GM21367 (cell line): ENCODE data around the gene HDAC11.
"Not testable (repeated sequence)": the region's sequence is repeated elsewhere in the genome, so short reads cannot be mapped to it uniquely, and the experiment has no call there.

Experiments used
- ATAC-seq: cut with Tn5 transposase; IDR thresholded peaks from one replicate; pipeline ENCODE4 v1.9.1; 2021; ENCODE audit not compliant: unreplicated experiment

The HDAC11 gene

DNA sequence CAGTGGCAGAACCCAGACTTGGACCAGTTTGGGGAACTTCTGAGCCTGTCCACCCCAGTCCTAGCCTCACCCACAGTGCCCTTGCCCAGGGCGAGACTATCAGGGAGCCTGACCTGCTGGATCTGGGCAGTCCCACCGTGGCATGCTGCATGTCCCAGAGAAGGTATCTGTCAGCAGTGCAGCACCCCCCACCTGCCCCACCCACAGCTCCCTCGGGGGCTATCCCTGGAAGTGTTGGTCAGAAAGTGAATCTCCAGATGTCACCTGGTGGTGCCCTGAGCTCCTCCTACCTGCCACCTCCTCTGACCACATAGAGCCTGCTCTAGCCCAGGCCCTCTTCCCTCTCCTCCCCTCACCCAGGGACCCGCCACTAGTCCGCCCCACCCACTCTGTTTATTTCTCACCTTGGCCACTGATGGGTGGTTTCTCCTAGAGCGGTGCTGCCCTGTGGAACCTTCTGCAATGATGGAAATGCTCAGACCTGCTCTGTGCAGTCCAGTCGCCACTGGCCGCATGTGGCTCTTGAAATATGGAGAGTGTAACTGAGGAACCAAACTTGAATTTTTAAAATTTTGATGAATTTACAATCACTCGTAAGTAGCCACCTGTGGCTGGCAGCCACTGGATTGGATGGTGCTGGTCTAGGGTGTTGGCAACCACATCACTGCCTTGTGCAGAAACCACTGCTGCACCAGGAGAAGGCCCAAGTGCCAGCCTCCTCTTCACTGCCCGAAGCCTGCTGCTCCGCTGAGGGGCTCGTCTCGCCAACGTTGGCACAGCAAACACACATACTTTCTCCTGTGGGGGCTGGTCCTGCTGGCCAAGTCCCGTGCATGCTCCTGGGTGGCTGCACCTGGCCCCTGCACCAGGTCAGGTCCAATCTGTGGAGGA lies 13.1 kb downstream of the HDAC11 start:
- ATAC-seq: no peak

- ATAC-seq: no peak
Observed at GRCh38 chr3:13493867-13494441, 13.8 kb downstream of the HDAC11 start.

- ATAC-seq: no peak
Observed at GRCh38 chr3:13494463-13495350, 14.6 kb downstream of the HDAC11 start.

- no peak for ATAC-seq
Observed at GRCh38 chr3:13495351-13495813, 15.3 kb downstream of the HDAC11 start.

DNA sequence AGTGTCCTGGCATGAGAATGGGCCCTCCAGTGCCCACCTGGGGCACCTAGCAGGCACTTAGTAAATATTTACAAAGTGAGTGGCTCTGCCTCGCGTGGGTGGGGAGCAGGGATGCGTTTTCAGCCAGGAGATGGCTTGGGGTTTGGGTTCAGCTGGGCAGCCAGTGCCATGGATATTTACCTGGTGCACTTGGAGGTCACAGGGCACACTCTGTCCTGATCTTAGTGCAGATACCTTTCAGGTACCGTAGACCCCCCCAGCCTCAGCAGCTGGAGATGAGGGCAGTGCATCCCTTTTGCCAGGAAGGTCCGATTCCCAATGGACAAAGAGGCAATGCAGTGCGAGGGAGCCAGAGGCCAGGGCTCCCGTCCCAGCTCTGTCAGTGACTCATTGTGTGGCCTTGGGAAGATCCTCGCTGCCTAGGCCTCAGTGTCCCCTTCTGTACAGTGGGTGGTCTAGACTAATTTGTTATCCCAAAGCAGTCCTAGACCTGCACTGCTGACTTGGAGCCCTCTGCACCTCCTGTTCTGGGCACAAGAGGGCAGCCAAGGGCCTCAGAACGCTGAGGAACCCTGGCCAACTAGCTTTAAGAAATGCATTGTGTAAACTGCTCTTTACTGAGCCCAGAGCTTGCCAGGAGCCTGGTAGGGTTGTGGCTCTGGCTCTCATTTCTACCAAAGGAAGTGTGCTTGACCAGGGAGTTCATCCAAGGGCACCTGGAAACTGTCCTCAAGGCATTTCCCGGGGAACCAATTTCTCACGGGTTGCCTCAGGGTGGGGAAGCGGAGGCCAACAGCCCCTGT lies 16.0 kb downstream of the HDAC11 start:
- peak; percentile 63 for ATAC-seq

- no peak for ATAC-seq
Observed at GRCh38 chr3:13496879-13497278, 16.8 kb downstream of the HDAC11 start.

DNA sequence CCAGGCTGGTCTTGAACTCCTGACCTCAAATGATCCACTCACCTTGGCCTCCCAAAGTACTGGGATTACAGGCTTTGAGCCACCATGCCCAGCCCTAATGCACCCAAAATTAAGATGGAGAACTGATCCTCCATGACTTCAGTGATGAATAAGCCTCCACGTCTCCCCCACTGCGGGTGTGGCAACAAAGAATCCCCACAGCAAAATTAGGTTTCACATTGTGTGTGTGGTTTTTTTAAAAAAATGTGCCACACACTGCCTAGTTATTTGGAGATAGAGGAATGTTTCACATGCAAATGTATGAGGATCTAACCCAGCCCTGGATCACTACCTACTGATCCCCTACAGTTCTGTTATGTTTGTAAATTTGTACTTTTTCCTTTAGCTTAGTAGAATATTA lies 17.3 kb downstream of the HDAC11 start:
- no peak for ATAC-seq

DNA sequence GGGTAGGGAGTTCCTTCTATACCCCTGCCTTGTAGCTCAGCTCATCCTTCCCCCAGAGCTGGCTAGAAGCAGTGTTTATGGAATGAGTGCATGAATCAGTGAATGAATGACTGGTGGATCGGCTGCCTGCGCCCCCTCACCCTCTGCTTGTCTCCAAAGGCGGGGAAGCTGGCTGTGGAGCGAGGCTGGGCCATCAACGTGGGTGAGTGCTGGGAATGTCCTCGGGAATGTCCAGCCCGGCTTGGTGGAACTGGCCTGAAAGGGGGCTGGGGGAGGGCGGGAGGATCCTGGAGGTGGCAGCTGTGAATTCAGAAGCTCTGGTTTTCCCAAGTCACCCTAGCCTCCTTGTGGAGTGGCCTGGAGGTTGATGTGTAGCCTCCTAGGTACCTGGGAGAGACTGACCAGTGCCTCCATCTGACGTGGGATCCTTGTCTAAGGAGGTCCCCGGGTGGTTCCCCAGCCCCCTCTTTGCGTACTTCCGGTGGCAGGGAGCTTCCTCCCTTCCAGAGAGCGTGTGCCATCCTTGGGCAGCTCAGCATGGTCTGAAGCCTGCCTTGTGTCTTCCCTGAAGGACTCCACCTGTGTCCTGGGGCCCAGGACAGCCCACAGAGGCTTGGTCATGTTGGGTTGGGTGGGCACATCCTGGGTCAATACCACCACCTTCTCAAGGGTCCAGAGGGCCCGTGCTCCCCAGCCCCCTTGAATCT lies 18.4 kb downstream of the HDAC11 start:
- no peak for ATAC-seq

DNA sequence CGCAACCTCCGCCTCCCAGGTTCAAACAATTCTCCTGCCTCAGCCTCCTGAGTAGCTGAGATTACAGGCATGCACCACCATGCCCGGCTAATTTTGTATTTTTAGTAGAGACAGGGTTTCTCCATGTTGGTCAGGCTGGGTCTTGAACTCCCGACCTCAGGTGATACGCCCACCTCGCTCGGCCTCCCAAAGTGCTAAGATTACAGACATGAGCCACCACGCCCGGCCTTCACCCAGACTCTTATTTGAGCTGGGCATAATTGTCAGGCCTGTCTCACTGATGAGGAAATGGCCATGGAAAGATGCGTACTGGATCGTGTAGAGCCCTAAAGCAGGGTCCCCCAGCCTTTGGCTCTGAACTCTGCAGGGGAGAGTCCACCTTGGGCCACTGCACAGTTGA lies 19.1 kb downstream of the HDAC11 start:
- ATAC-seq: not testable (repeated sequence)

DNA sequence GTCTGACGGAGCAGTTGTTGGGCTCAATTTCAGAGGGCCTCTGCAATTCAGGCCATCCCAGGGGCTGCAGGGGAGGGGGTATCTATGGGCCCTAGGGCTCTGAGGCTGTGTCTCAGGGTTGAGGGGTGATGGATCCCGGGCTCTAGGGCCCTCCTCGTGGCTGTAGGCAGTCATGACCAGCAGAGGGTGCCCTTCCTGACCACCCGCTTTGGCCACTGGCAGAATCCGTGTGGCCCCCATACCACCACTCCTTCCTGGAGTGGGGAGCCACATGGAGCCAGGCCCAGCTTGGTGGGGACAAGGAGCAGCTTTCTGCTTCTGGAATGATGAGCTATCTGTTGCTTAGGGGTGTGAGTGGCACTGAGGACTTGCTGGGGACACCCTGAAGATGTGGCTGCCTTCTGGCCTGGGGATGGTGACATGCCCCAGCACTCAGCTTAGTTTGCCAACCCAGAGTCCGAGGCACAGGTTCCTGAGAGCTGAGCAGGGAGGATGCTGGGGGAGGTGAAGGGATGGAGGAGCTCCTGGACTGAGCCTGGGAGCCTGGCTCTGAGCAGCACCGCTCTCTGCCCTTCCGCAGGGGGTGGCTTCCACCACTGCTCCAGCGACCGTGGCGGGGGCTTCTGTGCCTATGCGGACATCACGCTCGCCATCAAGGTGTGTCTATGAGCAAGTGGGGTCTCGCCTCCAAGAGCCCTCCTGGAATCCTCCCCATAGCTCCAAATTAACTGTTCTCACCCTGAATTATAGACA lies 20.2 kb downstream of the HDAC11 start:
- no peak for ATAC-seq

GRCh38 chr3:13501056-13501455 lies 20.9 kb downstream of the HDAC11 start:
- ATAC-seq: no peak

GRCh38 chr3:13501521-13501920 lies 21.4 kb downstream of the HDAC11 start:
- ATAC-seq: no peak

- ATAC-seq: no peak
Observed at GRCh38 chr3:13501958-13502790, 22.1 kb downstream of the HDAC11 start.

GRCh38 chr3:13502791-13503060 lies 22.6 kb downstream of the HDAC11 start:
- no peak for ATAC-seq

GRCh38 chr3:13504161-13504831 lies 24.2 kb downstream of the HDAC11 start:
- ATAC-seq: no peak

- no peak for ATAC-seq
Observed at GRCh38 chr3:13505147-13506130, 25.3 kb downstream of the HDAC11 start.

DNA sequence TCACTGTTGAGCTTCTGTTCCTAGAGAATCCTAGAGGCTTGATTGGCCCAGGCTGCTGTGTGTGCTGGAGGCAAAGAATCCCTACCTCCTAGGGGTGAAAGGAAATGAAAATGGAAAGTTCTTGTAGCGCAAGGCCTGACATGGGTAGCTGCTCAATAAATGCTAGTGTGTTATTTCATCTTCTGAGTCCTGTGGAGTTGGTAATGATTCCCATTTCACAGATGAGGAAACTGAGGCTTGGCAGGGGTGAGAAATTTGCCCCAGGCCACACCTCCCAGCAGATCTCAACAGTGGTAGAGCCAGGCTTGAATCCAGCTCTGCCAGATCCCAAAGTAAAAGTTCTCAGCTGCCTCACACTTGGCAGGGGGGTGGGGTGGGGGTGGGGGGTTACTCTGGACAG lies 26.1 kb downstream of the HDAC11 start:
- no peak for ATAC-seq
